HG03025 (cell line): ENCODE measurements around the gene BACH2.

ENCODE experiments used
- ATAC-seq: cut with Tn5 transposase; IDR thresholded peaks from one replicate; pipeline ENCODE4 v1.9.1; 2021; ENCODE audit warnings: mild to moderate bottlenecking, moderate library complexity; ENCODE audit not compliant: unreplicated experiment, low FRiP score

The BACH2 gene

DNA sequence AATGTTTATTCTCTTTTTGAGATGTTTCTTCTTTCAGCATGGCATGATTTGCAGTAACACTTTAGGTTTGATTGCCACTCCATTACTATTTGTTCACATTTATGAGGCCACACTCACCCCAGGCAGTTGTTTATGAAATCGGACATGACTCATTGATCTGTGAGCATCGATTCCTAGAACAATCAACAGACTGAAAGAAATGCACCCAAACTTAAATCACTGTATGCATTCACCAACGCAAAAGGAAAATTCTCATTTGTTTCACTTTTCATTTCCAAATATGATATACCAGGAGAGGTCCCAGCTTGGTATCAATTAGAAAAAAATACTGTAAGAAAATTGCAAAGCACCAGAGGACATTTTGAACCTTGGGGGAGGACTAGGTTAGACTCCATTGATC is 407.8 kb downstream of the BACH2 start:
- ATAC-seq: no peak

DNA sequence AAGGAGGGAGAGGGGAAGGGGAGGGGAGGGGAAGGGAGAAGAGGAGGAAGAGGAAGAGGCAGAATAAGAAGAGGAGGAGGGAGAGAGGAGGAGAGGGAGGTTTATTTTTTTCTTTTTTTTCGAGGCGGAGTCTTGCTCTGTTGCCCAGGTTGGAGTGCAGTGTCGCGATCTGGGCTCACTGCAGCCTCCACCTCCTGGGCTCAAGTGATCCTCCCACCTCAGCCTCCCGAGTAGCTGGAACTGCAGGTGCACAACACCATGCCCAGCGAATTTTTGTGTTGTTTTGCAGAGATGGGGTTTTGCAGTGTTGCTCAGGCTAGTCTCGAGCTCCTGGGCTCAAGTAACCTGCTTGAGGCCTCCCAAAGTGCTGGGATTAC is 408.5 kb downstream of the BACH2 start:
- ATAC-seq: no peak

DNA sequence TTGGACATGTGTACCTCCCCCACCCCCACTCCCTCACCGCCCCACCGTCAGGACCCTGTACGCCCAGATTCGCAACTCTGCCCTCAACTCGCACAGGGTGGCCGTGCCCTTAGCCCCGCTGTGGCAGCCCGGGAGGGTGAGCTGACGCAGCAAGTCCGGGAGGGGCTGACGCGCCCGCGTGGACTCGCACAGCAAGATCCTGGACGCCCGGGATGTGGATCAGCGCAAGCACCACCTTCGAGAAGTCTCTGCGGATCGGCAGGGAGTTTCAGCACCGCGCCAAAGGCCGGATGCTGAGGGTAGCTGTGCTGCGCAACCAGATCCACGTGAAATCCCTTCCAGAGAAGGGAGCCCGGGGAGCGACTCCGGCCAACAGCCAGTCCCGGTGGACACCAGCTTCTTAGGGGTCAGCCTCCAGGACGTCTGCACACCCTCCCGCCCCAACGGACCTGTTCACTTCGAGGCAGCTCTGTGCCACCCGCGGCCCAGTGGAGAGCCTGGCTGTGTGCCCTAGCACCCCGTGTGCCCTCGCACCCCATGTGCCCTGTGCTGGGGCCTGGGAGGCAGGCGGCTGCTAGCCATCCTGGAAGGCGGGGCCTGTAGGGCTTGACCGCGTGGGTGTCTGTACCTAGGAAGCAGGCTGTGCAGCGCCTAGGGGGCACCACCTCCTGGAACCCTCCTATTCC is 409.0 kb downstream of the BACH2 start:
- ATAC-seq: no peak

DNA sequence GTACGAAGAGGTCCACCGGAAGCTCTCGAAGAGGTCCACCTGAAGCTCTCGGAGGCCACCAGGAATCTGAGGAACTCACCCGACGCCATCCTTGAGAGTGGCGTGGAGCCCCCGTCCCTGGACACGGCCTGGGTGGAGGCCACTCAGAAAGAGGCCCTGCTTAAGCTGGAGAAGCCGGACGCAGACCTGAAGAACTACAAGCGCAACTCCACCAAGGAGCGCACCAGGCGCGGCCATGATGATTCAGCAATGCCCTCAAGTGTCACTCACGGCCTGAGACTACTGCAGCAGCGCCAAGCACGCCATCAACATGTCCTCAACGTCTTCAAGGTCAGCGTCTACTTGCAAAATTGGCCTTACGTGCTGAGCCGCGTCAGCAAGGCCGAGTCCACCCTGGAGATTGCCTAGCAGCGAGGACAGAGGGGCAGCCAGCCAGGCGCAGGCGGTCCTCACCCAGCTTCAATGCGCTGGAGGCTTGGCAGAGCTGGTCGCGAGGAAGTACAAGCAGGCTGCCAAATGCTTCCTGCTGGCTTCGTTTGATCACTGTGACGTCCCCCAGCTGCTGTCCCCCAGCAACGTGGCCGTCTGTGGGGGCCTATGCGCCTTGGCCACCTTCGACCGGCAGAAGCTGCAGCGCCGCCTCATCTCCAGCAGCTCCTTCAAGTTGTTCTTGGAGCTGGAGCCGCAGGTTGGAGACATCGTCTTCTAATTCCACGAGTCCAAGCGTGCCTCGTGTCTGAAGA is 410.1 kb downstream of the BACH2 start:
- ATAC-seq: no peak
